Thoracic aorta (tissue), 2 donors: Measurements from ENCODE around the gene DCHS2. TPM values are rescaled to one million over a fixed set of nuclear protein-coding genes. Genes with fewer than 3 reads are reported as not detected.

Experiments used
- ATAC-seq: fragments of 150-250 bp; one replicate; pipeline ENCODE4 v1.8.0; 2017; ENCODE audit warnings: low read depth; ENCODE audit not compliant: insufficient number of reproducible peaks, low FRiP score
- DNase-seq: peaks from one replicate; pipeline ENCODE4 v3.0.0-alpha.2; 2020; ENCODE audit warnings: low spot score
- H3K27ac ChIP-seq, 2 donors: fragments of 200-600 bp; sonication (generic); 1 replicate in 1 of 2; 2 replicates in 1 of 2; pipeline ENCODE4 v1.5.1; 2016; ENCODE audit warnings: mild to moderate bottlenecking in 2 of 2, moderate library complexity in 2 of 2
- H3K27me3 ChIP-seq: fragments of 200-600 bp; sonication (generic); replicated peaks from 2 replicates; pipeline ENCODE4 v1.6.0; 2016; ENCODE audit warnings: mild to moderate bottlenecking; ENCODE audit not compliant: insufficient read depth
- H3K36me3 ChIP-seq: fragments of 200-600 bp; sonication (generic); one replicate; pipeline ENCODE4 v1.5.1; 2016
- H3K4me1 ChIP-seq, 2 donors: fragments of 200-600 bp; sonication (generic); 1 replicate in 1 of 2; 2 replicates in 1 of 2; pipeline versions ENCODE4 v1.5.1 to v1.6.0; 2016; ENCODE audit warnings: low read depth in 2 of 2, mild to moderate bottlenecking in 1 of 2; ENCODE audit not compliant: control insufficient read depth in 1 of 2
- H3K4me3 ChIP-seq: fragments of 200-600 bp; sonication (generic); 2 replicates; pipeline ENCODE4 v1.5.1; 2016; ENCODE audit warnings: mild to moderate bottlenecking
- H3K9me3 ChIP-seq: fragments of 200-600 bp; sonication (generic); 2 replicates; pipeline ENCODE4 v1.5.1; 2016
- total RNA-seq, 2 donors: library from RNA; depleted of rRNA; stranded (reverse); fragments of >200 nt; gene quantifications; one replicate each; pipeline versions ENCODE4 v1.1.0 to v1.2.3, GENCODE V29; 2016
- TF ChIP-seq, protein P1 (sequence below): fragments of 200-600 bp; sonication (generic); IDR thresholded peaks from one replicate; pipeline ENCODE4 v1.5.1; 2019; ENCODE audit warnings: antibody characterized with exemption

DCHS2 gene
- total RNA-seq, 2 donors from 2014 or later, result 0.35 TPM; not detected in 1

DNA sequence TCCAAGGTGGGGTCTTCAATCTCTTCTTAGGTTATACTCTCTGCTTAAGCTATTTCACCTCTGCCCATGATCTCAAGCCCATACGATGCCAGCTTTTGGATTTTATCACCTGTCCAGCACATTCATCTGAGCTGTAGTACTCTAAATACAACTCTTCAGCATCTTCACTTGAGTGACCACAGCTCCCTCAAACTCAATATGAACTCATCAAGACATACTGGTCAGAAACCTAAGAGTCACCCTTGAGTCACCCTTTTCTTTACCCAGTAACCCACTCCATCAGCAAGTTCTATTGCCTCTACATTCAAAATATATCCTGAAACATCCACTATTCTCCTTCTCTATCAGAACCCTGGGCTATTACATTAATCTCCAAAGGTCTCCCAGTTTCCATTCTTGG lies 69.4 kb downstream of the DCHS2 start:
- no peak overlapping the region for H3K4me3 ChIP-seq
- no peak for DNase-seq
- no peaks in the 10 kb centered on the region for H3K36me3 ChIP-seq
- no peak for ATAC-seq
- H3K4me1 ChIP-seq, result peaks cover 0 to 6% of the 10 kb centered on the region in 2 donors
- no peak overlapping the region for H3K27ac ChIP-seq
- no peaks in the 10 kb centered on the region for H3K27me3 ChIP-seq
- TF ChIP-seq, protein P1, sequence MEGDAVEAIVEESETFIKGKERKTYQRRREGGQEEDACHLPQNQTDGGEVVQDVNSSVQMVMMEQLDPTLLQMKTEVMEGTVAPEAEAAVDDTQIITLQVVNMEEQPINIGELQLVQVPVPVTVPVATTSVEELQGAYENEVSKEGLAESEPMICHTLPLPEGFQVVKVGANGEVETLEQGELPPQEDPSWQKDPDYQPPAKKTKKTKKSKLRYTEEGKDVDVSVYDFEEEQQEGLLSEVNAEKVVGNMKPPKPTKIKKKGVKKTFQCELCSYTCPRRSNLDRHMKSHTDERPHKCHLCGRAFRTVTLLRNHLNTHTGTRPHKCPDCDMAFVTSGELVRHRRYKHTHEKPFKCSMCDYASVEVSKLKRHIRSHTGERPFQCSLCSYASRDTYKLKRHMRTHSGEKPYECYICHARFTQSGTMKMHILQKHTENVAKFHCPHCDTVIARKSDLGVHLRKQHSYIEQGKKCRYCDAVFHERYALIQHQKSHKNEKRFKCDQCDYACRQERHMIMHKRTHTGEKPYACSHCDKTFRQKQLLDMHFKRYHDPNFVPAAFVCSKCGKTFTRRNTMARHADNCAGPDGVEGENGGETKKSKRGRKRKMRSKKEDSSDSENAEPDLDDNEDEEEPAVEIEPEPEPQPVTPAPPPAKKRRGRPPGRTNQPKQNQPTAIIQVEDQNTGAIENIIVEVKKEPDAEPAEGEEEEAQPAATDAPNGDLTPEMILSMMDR, result no peak
- H3K9me3 ChIP-seq, result no peaks in the 10 kb centered on the region

DNA sequence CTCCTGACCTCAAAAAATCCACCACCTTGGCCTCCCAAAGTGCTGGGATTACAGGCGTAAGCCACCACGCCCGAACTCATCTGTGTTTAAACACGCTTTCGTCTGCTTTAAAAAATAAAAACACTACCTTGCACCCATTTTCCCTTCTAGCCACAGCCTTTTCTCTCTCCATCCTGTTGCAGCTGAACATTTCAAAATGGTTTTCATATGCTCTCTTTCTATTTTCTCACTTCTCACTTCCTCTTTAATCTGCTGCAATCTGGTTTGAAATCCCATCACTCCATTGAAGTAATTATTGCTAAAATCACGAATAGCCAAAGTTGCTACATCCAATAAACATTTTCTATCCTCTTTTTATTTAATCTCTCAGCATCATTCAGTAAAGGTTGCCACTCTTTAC lies 70.0 kb downstream of the DCHS2 start:
- Histone ChIP-seq H3K27ac (no peak overlapping the region), H3K9me3 (no peaks in the 10 kb centered on the region), H3K4me1 (peaks cover 0 to 6% of the 10 kb centered on the region in 2 donors), H3K36me3 (no peaks in the 10 kb centered on the region), H3K4me3 (no peak overlapping the region), H3K27me3 (no peaks in the 10 kb centered on the region)
- TF ChIP-seq, protein P1, result no peak
- DNase-seq, result no peak
- ATAC-seq, result no peak

DNA sequence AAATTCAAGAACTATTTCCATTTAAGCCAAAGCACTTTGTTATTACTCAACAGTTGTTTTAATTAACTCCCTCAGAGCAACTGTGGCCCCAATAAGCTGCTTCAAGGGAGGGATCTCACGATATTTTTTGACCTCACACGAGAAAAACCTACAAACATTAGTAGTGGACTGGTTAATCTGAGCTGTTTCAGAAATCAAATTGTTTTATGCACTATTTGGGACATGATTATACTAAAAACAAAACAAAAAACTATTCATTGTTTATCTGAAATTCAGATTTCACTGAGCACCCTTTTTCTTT lies 74.3 kb downstream of the DCHS2 start:
- peak overlapping the region; percentile 76 for H3K4me3 ChIP-seq
- no peak for DNase-seq
- H3K4me1 ChIP-seq, result peaks cover 3 to 21% of the 10 kb centered on the region in 2 donors
- ATAC-seq, result no peak
- TF ChIP-seq, protein P1, result no peak
- H3K27ac ChIP-seq, result peak overlapping the region in 1 of 2 donors; percentile 61
- no peaks in the 10 kb centered on the region for H3K27me3 ChIP-seq
- no peaks in the 10 kb centered on the region for H3K9me3 ChIP-seq
- no peaks in the 10 kb centered on the region for H3K36me3 ChIP-seq

DNA sequence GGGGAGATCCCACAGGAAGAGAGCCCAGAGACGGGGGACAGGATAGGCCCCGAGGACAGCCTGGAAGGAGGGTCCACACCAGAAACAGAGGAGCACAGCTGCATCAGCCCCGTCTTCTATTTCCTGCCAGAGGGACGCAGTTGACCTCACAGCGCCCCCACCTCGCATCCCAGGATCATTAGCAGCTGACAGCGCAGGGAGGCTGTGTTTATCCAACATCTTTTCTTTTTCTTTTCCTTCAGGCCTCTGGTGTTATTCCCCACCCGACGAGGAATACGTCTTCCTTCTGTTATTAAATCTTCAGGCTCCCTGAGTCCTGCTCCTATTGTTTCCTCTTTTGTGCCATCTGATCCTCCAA lies 75.4 kb downstream of the DCHS2 start:
- Histone ChIP-seq H3K4me1 (peaks cover 3 to 21% of the 10 kb centered on the region in 2 donors), H3K9me3 (no peaks in the 10 kb centered on the region), H3K36me3 (no peaks in the 10 kb centered on the region), H3K4me3 (peak overlapping the region; percentile 76), H3K27me3 (no peaks in the 10 kb centered on the region), H3K27ac (peak overlapping the region; percentile 57 to 61)
- DNase-seq, result no peak
- TF ChIP-seq, protein P1, result no peak
- no peak for ATAC-seq

DNA sequence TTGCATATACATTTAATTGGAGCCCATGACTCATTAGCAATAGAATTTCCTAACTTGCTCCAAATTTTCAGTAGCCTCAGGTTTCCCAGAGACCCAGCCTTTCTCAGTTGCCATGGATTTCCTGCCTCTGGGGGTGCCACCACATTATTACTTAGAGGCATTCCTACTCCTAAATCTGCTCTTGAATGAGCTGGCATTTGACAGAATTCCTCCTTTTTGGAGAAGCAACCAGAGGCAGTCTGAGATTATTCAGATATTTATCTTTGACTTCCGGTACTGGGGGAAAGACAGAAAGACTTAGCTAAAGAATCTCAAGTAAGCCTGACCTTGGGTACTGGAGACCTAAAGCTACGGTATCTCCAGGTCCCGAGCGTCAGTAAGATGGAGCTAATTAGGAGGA lies 76.3 kb downstream of the DCHS2 start:
- Histone ChIP-seq H3K9me3 (no peaks in the 10 kb centered on the region), H3K27me3 (no peaks in the 10 kb centered on the region), H3K4me3 (no peak overlapping the region), H3K36me3 (no peaks in the 10 kb centered on the region), H3K4me1 (peaks cover 3 to 21% of the 10 kb centered on the region in 2 donors), H3K27ac (no peak overlapping the region)
- ATAC-seq (no peak), DNase-seq (no peak)
- TF ChIP-seq, protein P1, result no peak
